Activated naive CD8-positive, alpha-beta T cell treated with anti-CD3 and anti-CD28 coated beads for 36 hours (primary cell): ENCODE results near the gene FAM184B. TPM values are rescaled to one million over a fixed set of nuclear protein-coding genes. Genes with fewer than 3 reads are reported as not detected.
"Not testable (repeated sequence)": the region's sequence is repeated elsewhere in the genome, so short reads cannot be mapped to it uniquely, and the experiment has no call there.

Experiments
- DNase-seq: peaks from one replicate; pipeline ENCODE4 v3.0.0; 2021
- H3K27ac Mint-ChIP-seq: one replicate; pipeline ENCODE4 v1.8.0; 2022; ENCODE audit warnings: mild to moderate bottlenecking, moderate library complexity, mixed read lengths
- H3K27me3 Mint-ChIP-seq: one replicate; pipeline ENCODE4 v1.8.0; 2022; ENCODE audit warnings: mild to moderate bottlenecking, mixed read lengths
- H3K36me3 Mint-ChIP-seq: one replicate; pipeline ENCODE4 v1.8.0; 2021; ENCODE audit warnings: mild to moderate bottlenecking, mixed read lengths
- H3K4me1 Mint-ChIP-seq: one replicate; pipeline ENCODE4 v1.8.0; 2021; ENCODE audit warnings: mixed read lengths
- H3K4me3 Mint-ChIP-seq: one replicate; pipeline ENCODE4 v1.8.0; 2022; ENCODE audit warnings: mild to moderate bottlenecking, moderate library complexity, mixed read lengths
- H3K9me3 Mint-ChIP-seq: one replicate; pipeline ENCODE4 v1.8.0; 2022; ENCODE audit warnings: mixed read lengths
- total RNA-seq, 2 experiments: library from RNA; stranded (reverse); gene quantifications; one replicate each; pipeline ENCODE4 v1.2.3, GENCODE V29; 2021

Gene FAM184B
- total RNA-seq, 2 experiments from 2014 or later: 0.04 TPM; not detected in 1

- Mint-ChIP-seq H3K9me3 (no peaks in the 10 kb centered on the region), H3K4me1 (no peaks in the 10 kb centered on the region), H3K27ac (no peak overlapping the region), H3K36me3 (no peaks in the 10 kb centered on the region), H3K4me3 (no peak overlapping the region), H3K27me3 (no peaks in the 10 kb centered on the region)
- DNase-seq: no peak
Measured at GRCh38 chr4:17690135-17690534, 91.3 kb downstream of the FAM184B start.

DNA sequence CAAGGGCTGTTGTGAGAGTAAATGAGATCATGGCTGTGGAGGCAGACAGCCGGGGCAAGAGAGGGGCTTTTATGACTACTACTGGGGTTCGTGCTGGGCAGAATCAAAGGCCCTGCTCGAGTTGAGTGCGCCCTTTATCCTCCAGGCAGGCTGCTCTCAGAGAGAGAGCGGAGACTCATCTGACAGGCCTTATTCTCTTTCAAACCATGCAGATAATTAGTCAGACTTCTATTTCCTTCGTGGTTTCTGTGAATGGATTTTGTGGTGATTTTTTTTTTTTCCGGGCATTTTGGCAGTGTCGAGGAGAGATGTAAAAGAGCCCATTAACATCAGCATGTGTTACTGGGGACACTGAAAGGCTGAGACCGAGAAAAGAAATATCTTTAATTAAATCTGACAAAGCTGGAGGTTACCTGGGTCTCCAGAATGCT, 93.4 kb downstream of the FAM184B start:
- H3K4me3 Mint-ChIP-seq: no peak overlapping the region
- H3K27me3 Mint-ChIP-seq: no peaks in the 10 kb centered on the region
- H3K27ac Mint-ChIP-seq: no peak overlapping the region
- H3K36me3 Mint-ChIP-seq: no peaks in the 10 kb centered on the region
- no peak for DNase-seq
- no peaks in the 10 kb centered on the region for H3K9me3 Mint-ChIP-seq
- H3K4me1 Mint-ChIP-seq: no peaks in the 10 kb centered on the region

GRCh38 chr4:17687237-17687857, 94.1 kb downstream of the FAM184B start:
- H3K9me3 Mint-ChIP-seq: no peaks in the 10 kb centered on the region
- H3K4me3 Mint-ChIP-seq: no peak overlapping the region
- no peaks in the 10 kb centered on the region for H3K4me1 Mint-ChIP-seq
- H3K36me3 Mint-ChIP-seq: no peaks in the 10 kb centered on the region
- no peak overlapping the region for H3K27ac Mint-ChIP-seq
- no peak for DNase-seq
- H3K27me3 Mint-ChIP-seq: no peaks in the 10 kb centered on the region

DNA sequence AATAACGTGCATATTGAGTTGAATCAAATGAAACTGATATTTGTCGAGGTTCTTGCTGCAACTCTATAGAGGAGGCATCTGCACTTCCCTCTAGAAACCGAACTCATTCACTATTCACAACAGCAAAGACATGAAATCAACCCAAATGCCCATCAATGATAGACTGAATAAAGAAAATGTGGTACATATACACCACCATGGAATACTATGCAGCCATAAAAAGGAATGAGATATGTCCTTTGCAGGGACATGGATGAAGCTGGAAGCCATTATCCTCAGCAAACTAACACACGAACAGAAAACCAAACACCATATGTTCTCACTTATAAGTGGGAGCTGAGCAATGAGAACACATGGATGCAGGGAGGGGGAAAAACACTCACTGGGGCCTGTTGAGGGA, 96.8 kb downstream of the FAM184B start:
- H3K27me3 Mint-ChIP-seq, H3K4me1 Mint-ChIP-seq, H3K27ac Mint-ChIP-seq, H3K36me3 Mint-ChIP-seq, H3K4me3 Mint-ChIP-seq, DNase-seq, H3K9me3 Mint-ChIP-seq: not testable (repeated sequence)

GRCh38 chr4:17682222-17682566, 99.2 kb downstream of the FAM184B start:
- Mint-ChIP-seq H3K4me1 (no peaks in the 10 kb centered on the region), H3K36me3 (no peaks in the 10 kb centered on the region), H3K27ac (no peak overlapping the region), H3K9me3 (no peaks in the 10 kb centered on the region), H3K27me3 (no peaks in the 10 kb centered on the region), H3K4me3 (no peak overlapping the region)
- no peak for DNase-seq

DNA sequence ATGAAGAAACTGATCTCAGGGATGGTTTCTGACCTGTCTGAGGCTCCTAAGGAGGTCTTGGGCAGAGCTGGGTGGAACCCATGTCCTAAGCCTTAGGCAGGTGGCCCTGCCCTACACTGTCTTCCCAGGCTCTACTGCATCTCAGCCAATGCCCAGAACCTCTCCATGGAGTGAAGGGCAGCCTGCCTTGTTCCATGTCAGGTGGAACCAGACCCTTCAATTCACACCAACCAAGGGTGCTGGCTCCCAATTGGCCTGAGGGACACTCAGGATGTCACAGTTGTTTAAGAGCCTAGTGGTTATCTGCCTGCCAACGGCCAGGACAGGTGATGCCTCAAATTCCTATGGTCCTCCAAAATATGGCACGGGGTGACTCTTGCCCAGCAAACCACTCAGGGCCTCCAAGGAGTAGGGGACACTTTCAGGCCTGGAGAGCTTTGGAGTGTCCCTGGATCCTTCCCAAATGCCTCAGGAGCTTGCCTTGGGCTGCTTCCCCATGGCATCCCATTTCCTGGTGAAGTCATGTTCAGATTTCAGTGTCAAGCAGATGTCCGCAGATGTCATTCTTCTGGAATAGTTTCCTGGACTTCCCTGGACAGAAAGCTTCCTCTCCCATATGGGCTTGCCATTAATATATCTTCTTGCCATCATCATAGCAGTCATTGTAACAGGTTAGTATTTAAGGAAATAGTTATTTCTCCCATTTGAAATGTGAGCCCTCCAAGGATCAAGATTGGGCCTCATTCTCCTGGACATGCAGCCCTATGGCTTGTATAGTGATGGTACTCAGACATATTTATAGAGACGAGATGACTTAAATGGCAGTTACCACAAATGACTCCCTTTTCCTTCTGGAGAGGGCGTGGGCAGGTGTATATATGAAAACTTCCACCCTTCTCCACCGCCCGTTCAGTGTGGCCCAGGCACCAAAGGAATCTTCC, 99.9 kb downstream of the FAM184B start:
- Mint-ChIP-seq H3K36me3 (no peaks in the 10 kb centered on the region), H3K4me1 (no peaks in the 10 kb centered on the region), H3K27ac (no peak overlapping the region), H3K27me3 (no peaks in the 10 kb centered on the region), H3K9me3 (no peaks in the 10 kb centered on the region), H3K4me3 (no peak overlapping the region)
- DNase-seq: no peak

DNA sequence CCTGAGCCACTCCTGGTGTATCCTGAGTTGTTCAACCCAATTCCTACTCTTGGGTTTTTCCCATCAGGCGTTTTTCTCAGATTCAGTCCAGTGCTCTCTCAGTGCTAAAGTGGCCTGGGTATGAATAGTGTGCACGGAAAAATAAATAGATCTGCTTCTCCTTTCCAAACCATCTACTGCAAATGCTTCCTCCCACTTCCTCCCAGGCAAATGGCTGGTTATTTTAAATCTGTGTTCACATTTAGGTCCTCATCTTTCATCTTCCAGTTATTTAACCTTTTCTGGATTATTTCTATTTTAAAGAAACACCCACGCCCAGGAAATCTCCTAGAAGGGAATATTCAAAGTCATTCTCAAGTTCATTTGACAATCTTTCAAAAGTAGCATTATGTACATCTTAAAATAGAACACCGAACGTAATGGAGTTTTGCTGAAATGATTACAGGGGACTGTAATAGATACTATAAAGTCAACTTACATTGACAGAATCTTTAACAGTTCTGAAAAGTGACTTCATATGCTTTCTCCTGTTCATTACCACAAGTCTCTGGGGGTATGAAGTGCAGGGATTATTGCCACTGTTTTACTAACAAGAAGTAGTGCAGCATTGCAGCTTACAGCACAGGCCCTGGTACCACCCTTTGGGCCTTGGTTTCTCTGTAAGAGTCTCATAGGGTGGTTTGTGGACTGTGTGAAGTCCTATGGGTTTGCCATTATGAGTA, 100.7 kb downstream of the FAM184B start:
- H3K27me3 Mint-ChIP-seq: no peaks in the 10 kb centered on the region
- H3K9me3 Mint-ChIP-seq: no peaks in the 10 kb centered on the region
- DNase-seq: no peak
- no peaks in the 10 kb centered on the region for H3K36me3 Mint-ChIP-seq
- no peaks in the 10 kb centered on the region for H3K4me1 Mint-ChIP-seq
- H3K4me3 Mint-ChIP-seq: no peak overlapping the region
- no peak overlapping the region for H3K27ac Mint-ChIP-seq

GRCh38 chr4:17670423-17670822, 111.0 kb downstream of the FAM184B start:
- DNase-seq: no peak
- Mint-ChIP-seq H3K4me1 (no peaks in the 10 kb centered on the region), H3K27me3 (peaks cover 4% of the 10 kb centered on the region), H3K27ac (no peak overlapping the region), H3K36me3 (no peaks in the 10 kb centered on the region), H3K9me3 (peaks cover 13% of the 10 kb centered on the region), H3K4me3 (no peak overlapping the region)

- H3K36me3 Mint-ChIP-seq: no peaks in the 10 kb centered on the region
- DNase-seq: no peak
- peaks cover 7% of the 10 kb centered on the region for H3K4me1 Mint-ChIP-seq
- peaks cover 4% of the 10 kb centered on the region for H3K27me3 Mint-ChIP-seq
- peaks cover 11% of the 10 kb centered on the region for H3K9me3 Mint-ChIP-seq
- no peak overlapping the region for H3K27ac Mint-ChIP-seq
- H3K4me3 Mint-ChIP-seq: no peak overlapping the region
Measured at GRCh38 chr4:17667653-17668201, 113.7 kb downstream of the FAM184B start.

GRCh38 chr4:17667253-17667652, 114.2 kb downstream of the FAM184B start:
- Mint-ChIP-seq H3K27me3 (peaks cover 4% of the 10 kb centered on the region), H3K27ac (no peak overlapping the region), H3K36me3 (no peaks in the 10 kb centered on the region), H3K4me3 (no peak overlapping the region), H3K4me1 (peaks cover 7% of the 10 kb centered on the region), H3K9me3 (peaks cover 9% of the 10 kb centered on the region)
- DNase-seq: no peak

GRCh38 chr4:17665852-17666251, 115.6 kb downstream of the FAM184B start:
- H3K36me3 Mint-ChIP-seq: no peaks in the 10 kb centered on the region
- H3K4me3 Mint-ChIP-seq: no peak overlapping the region
- peaks cover 7% of the 10 kb centered on the region for H3K4me1 Mint-ChIP-seq
- H3K9me3 Mint-ChIP-seq: no peaks in the 10 kb centered on the region
- no peak for DNase-seq
- H3K27me3 Mint-ChIP-seq: peaks cover 4% of the 10 kb centered on the region
- H3K27ac Mint-ChIP-seq: no peak overlapping the region

DNA sequence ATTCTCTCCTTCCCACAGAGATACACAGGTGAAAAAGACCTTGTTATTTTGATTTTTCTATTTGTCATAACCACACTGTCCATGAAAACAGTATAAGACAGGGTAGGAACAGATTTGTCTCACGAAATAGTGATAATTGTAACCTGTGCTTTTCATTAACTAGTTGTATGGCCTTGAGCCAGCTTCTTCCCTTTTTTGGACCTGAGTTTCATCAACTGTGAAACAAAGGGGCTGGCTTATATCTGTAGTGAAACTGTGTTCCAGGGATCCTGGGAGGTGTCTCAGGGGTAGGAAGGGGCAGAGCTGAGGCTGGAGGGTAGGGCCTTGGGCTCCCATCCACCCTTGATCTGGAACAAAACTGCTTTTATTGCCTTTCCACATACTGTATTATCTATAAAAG, 116.1 kb downstream of the FAM184B start:
- Mint-ChIP-seq H3K36me3 (no peaks in the 10 kb centered on the region), H3K9me3 (no peaks in the 10 kb centered on the region), H3K4me1 (peaks cover 7% of the 10 kb centered on the region), H3K27me3 (peaks cover 4% of the 10 kb centered on the region), H3K4me3 (no peak overlapping the region), H3K27ac (no peak overlapping the region)
- no peak for DNase-seq

DNA sequence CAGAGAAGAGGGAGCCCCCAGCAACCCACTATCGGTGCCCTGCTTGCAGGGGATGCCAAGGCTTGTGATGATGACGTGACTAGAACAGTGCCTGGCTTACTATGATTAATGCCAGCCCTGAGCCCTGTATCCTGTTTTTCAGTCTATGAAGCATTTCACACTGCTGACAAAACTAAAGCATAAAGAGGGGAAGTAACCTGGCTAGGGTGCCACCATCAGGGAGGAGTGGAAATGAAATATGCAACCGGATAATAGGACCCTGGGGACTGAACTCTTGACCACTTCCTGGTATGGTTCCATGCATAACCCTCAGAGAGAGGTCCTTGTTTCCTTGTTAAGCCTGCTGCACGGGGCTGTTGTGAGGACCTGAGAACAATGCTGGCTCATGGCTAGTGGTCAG, 116.7 kb downstream of the FAM184B start:
- Mint-ChIP-seq H3K9me3 (no peaks in the 10 kb centered on the region), H3K4me1 (peaks cover 7% of the 10 kb centered on the region), H3K27me3 (no peaks in the 10 kb centered on the region), H3K4me3 (no peak overlapping the region), H3K27ac (no peak overlapping the region), H3K36me3 (no peaks in the 10 kb centered on the region)
- DNase-seq: no peak

GRCh38 chr4:17662694-17663093, 118.7 kb downstream of the FAM184B start:
- H3K9me3 Mint-ChIP-seq: no peaks in the 10 kb centered on the region
- no peak overlapping the region for H3K4me3 Mint-ChIP-seq

DNA sequence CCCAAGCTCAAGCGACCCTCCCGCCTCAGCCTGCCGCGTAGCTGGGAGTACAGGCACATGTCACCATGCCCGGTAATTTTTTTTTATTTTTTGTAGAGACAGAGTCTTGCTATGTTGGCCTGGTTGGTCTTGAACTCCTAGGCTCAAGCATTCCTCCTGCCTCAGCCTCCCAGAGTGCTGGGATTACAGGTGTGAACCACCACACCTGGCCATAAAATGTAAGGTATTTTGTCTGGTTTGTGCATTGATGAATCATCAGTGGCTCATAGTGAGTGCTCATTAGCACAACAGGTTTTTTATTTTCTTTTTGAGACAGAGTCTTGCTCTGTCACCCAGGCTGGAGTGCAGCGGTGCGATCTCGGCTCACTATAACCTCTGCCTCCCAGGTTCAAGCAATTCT, 122.2 kb downstream of the FAM184B start:
- not testable (repeated sequence) for H3K36me3 Mint-ChIP-seq, DNase-seq, H3K4me3 Mint-ChIP-seq, H3K4me1 Mint-ChIP-seq, H3K9me3 Mint-ChIP-seq, H3K27ac Mint-ChIP-seq, H3K27me3 Mint-ChIP-seq

More at GRCh38 chr4:17662694-17663093, 118.7 kb downstream of the FAM184B start:
- H3K4me1 Mint-ChIP-seq: peaks cover 9% of the 10 kb centered on the region
- no peak overlapping the region for H3K27ac Mint-ChIP-seq
- no peak for DNase-seq
- H3K27me3 Mint-ChIP-seq: no peaks in the 10 kb centered on the region
- H3K36me3 Mint-ChIP-seq: no peaks in the 10 kb centered on the region
